GM18508 (cell line): Measurements from ENCODE around the gene SGTB.
A peak's percentile ranks its signal among the peaks of the same experiment; 100 is the strongest.
"Not testable (repeated sequence)": the region's sequence is repeated elsewhere in the genome, so short reads cannot be mapped to it uniquely, and the experiment has no call there.

Experiments
- ATAC-seq: cut with Tn5 transposase; IDR thresholded peaks from one replicate; pipeline ENCODE4 v1.9.1; 2021; ENCODE audit warnings: moderate number of reproducible peaks; ENCODE audit not compliant: insufficient read depth, unreplicated experiment

Gene SGTB

GRCh38 chr5:65674749-65675148, 47.2 kb downstream of the SGTB start:
- no peak for ATAC-seq

DNA sequence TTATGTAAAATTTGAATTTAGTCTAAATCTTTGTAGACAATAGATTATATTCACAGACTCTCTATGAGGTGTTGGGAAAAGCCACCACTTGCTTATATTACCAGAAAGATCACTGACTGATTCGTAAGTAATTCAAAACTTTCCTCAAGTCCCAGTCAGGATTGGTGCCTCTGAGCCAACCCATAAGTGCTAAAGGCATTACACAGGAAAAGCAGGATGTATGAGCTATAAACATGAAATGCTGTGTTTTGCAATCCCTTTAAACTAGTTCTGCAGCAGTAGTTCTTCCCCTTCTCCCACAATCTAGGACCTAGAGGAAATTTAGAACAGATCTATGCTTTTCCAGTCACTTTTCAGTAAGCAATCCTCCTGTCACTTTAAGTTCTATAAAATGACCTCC, 49.1 kb downstream of the SGTB start:
- ATAC-seq = no peak

DNA sequence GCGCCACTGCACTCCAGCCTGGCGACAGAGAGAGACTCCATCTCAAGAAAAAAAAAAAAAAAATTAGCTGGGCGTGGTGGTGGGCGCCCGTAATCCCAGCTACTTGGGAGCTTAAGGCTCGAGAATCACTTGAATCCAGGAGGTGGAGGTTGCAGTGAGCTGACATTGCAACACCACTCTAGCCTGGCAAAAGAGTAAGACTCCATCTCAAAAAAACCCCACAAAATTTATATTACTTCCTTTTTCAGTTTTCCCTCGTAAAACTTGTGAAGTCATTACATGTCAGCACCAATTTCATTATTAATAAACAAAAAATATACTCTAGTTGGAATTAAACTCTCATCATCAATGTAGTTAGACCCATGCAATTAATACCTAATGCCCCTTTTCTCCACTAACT, 53.2 kb downstream of the SGTB start:
- no peak for ATAC-seq

- ATAC-seq = no peak
Observed at GRCh38 chr5:65663804-65664521, 57.9 kb downstream of the SGTB start.

GRCh38 chr5:65654713-65655112, 67.2 kb downstream of the SGTB start:
- ATAC-seq = no peak

- ATAC-seq = no peak
Observed at GRCh38 chr5:65651144-65651543, 70.8 kb downstream of the SGTB start.

- no peak for ATAC-seq
Observed at GRCh38 chr5:65647941-65648340, 74.0 kb downstream of the SGTB start.

DNA sequence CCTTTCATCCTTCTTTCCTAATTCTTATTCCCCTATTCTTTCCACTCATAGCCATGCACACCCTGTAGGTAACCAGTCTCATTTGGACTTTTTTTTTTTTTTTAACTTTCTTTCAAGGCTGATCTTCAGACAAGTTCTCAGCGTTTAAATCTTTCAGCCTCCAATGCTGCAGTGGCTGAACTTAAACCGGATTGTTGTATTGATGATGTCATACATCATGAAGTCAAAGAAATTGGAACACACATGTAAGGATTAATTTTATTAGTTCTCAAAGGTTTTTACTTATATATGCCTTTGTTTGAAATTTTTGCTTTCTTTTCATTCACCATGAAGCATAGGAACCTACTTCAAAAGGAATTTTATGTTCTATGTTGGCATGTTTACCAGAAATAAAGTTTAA, 75.0 kb downstream of the SGTB start:
- ATAC-seq = no peak

DNA sequence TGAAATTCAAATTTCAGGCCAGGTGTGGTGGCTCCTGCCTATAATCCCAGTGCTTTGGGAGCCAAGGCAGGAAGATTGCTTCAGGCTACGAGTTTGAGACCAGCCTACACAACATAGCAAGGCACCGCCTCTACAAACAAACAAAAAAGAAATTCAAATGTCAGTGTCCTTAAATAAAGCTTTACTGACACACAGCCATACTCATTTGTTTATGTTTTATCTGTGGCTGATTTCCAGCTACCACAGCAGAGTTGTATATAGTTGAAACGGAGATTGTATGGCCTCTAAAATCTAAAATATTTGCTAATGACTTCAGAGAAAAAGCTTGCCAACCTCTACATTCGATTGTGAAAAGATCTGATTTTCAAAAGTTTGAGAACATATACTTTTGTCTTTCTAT, 81.7 kb downstream of the SGTB start:
- no peak for ATAC-seq

DNA sequence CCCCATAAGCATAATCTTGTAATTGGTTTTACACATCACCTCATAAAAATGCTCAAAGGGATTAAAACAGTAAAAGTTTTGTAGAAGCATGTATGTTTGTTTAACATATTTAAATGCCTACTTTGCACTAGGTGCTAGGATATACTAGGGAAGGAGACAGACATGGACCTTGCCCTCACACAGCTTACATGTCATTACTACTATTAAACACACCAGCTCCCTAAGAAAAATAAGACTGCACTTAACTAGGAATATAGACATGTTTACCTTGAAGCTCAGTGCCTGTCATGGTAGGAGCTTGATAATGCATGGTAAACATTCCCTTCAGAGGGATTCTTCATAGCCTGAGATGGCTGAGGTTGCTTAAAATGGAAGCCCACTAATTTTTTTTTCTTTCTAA, 90.9 kb downstream of the SGTB start:
- ATAC-seq = no peak

GRCh38 chr5:65625743-65626142, 96.2 kb downstream of the SGTB start:
- ATAC-seq = no peak

DNA sequence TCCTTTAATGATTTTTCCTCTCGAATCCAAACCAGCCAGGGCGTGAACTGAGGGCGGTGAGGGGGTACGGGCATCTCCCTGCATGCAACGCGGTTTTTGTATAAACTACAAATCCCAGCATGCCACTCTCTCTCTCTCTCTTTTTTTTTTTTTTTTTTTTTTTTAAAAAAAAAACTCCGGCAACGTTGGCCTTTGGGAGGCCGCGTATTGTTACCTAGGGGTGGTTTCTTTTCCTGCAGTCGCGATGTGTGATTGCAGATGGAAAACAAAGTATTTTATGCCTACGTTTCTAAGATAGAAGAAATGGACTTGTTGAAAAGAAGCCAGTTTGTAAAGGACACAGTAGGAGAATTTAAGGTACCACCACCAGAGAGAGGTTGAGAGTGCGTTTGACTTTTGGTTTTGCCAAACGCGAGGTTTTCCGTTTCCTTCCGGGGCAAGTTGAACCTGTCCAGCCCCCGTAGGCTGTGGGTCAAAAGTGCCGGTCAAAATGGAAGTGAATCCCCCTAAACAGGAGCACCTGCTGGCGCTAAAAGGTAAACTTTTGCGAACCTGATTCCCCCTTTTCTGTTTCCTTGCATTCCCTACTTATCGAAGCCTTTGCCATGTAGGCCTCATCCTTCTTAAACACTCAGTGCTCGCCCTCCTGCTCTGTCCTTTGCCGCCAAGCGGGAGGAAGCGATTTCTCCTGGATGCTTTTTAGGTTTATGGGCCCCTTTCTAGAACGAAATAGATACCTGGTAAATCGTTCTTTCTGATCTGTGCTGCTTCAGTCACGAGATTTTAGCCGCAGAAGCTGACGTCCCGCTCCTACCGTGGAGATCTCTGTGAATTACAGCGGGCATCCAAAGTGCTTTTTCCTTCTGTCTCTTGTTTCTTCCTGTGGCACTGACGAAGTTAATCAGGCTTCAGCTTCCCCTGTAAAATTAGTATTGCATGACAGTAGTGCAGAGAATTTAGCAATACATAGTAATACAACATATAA, 97.0 kb downstream of the SGTB start, which contains the start of the genes SHLD3 and TRAPPC13:
SHLD3 (plus strand) TSS at position 457 of the 985 bp plus-strand sequence. CDS start 4,561 bp downstream, outside the sequence.
TRAPPC13 (plus strand) TSS at position 457 of the 985 bp plus-strand sequence; CDS start at position 491, 34 bp downstream.
- peak; percentile 56 for ATAC-seq

DNA sequence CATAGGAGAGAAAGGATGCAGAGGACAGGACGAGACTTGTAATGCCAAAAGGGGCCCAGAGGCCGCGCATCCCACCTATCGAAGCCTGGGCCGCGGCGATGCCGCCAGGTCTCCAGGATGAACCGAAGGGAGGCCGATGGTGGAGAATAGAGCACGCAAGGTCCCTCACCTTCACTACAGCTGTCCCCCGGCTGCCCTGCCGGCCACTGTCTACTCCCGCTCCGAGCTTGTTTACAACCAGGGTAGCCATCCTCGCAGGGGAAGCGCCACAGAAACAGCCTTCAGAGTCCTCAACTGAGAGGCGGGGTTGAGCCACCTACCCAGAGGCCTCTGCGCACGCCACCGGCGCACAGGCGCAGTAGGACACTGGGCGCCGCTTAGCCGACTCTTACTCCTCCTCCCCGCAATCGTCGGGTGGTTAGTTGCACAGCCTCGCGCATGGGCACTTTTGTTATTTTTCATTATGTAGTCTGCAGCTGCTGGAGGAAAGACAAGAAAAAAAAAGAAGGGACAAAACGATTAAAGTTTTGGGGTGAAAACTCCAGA, 97.8 kb downstream of the SGTB start, which contains the start of gene TRIM23:
TRIM23 (minus strand) TSS at position 309 of the 546 bp plus-strand sequence; CDS start at position 250, 59 bp downstream.
- peak; percentile 81 for ATAC-seq

GRCh38 chr5:65623482-65623881, 98.4 kb downstream of the SGTB start:
- no peak for ATAC-seq

GRCh38 chr5:65621961-65622360, 99.9 kb downstream of the SGTB start:
- not testable (repeated sequence) for ATAC-seq

DNA sequence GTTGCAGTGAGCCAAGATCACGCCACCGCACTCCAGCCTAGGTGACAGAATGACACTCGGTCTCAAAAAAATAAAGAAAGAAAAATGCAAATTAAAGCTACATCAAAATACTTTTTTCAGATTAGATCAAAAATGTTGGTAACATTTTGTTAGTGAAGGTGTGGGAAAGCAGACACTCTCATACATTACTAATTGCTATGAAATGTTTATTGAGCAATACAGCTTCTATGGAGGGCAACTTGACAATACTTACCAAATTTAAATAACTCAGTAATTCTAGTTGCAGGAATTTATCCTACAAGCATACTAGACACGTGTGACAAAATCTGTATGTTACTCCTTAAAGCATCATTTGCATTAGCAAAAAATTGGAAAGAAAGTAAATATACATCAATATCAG, 101.9 kb downstream of the SGTB start:
- no peak for ATAC-seq
